Measurements from ENCODE around the gene ST8SIA1. TPM values are rescaled to one million over a fixed set of nuclear protein-coding genes. Genes with fewer than 3 reads are reported as not detected.
A peak's percentile ranks its signal among the peaks of the same experiment; 100 is the strongest.

ST8SIA1 gene
- total RNA-seq, 4 donors from 2014 or later = 9.4 to 19.9 (median 14.3) TPM

- ATAC-seq = no peak
- 65% methylated on average over 2 of the region's 4 CpGs; no CpG with 5 or more reads in 1 of the 2 donors for WGBS, 2 donors (ENCODE audit: low coverage in 1 of 2)
Measured at GRCh38 chr12:22340143-22340542, 5.6 kb upstream of the ST8SIA1 start.

GRCh38 chr12:22339691-22340090 is 5.2 kb upstream of the ST8SIA1 start:
- Histone ChIP-seq H3K36me3 (no peaks in the 10 kb centered on the region), H3K4me1 (peaks cover 0 to 5% (median 4%) of the 10 kb centered on the region in 3 donors), H3K27ac (no peak overlapping the region), H3K9me3 (peaks cover 0 to 10% (median 0%) of the 10 kb centered on the region in 3 donors), H3K27me3 (no peaks in the 10 kb centered on the region), H3K4me3 (no peak overlapping the region)
- ATAC-seq = no peak
- 88 to 100% methylated on average over 1 to 7 of the region's 9 CpGs for WGBS, 2 donors (ENCODE audit: low coverage in 1 of 2)
- TF ChIP-seq EP300 (IDR thresholded peaks at IDR 0.05) = no peak
- TF ChIP-seq POLR2AphosphoS5 (IDR thresholded peaks at IDR 0.05) = no peak
- no peak for TF ChIP-seq POLR2A (IDR thresholded peaks at IDR 0.05)
- TF ChIP-seq CTCF (IDR thresholded peaks at IDR 0.05) = no peak

More at GRCh38 chr12:22340143-22340542, 5.6 kb upstream of the ST8SIA1 start:
- no peaks in the 10 kb centered on the region for H3K27me3 ChIP-seq
- H3K36me3 ChIP-seq = no peaks in the 10 kb centered on the region
- peaks cover 0 to 10% (median 0%) of the 10 kb centered on the region in 3 donors for H3K9me3 ChIP-seq
- H3K4me3 ChIP-seq = no peak overlapping the region
- no peak overlapping the region for H3K27ac ChIP-seq
- peaks cover 0 to 5% (median 4%) of the 10 kb centered on the region in 3 donors for H3K4me1 ChIP-seq
- TF ChIP-seq CTCF (IDR thresholded peaks at IDR 0.05) (no peak), POLR2AphosphoS5 (IDR thresholded peaks at IDR 0.05) (no peak), POLR2A (IDR thresholded peaks at IDR 0.05) (no peak), EP300 (IDR thresholded peaks at IDR 0.05) (no peak)

- peaks cover 0 to 42% (median 4%) of the 10 kb centered on the region in 3 donors for H3K4me1 ChIP-seq
- H3K4me3 ChIP-seq = peak overlapping the region; percentile 54 to 81
- peak overlapping the region in 3 of 4 donors; percentile 80 to 84 (median 83) for H3K27ac ChIP-seq
- no peaks in the 10 kb centered on the region for H3K9me3 ChIP-seq
- 6 to 7% methylated on average over 5 to 6 of the region's 6 CpGs for WGBS, 2 donors (ENCODE audit: low coverage in 1 of 2)
- H3K36me3 ChIP-seq = no peaks in the 10 kb centered on the region
- ATAC-seq = peak; percentile 31
- no peaks in the 10 kb centered on the region for H3K27me3 ChIP-seq
- TF ChIP-seq CTCF (IDR thresholded peaks at IDR 0.05) = peak in 2 of 4 experiments; percentile 8 to 27
- no peak for TF ChIP-seq POLR2AphosphoS5 (IDR thresholded peaks at IDR 0.05)
Measured at GRCh38 chr12:22335794-22336166, 1.3 kb upstream of the ST8SIA1 start.

GRCh38 chr12:22333713-22334409 is 646 bp downstream of the ST8SIA1 start:
- Histone ChIP-seq H3K36me3 (no peaks in the 10 kb centered on the region), H3K9me3 (no peaks in the 10 kb centered on the region), H3K27me3 (no peaks in the 10 kb centered on the region), H3K4me1 (peaks cover 0 to 59% (median 4%) of the 10 kb centered on the region in 3 donors), H3K4me3 (peak overlapping the region; percentile 54 to 81), H3K27ac (peak overlapping the region; percentile 7 to 84 (median 82))
- TF ChIP-seq EP300 (IDR thresholded peaks at IDR 0.05) = no peak
- no peak for TF ChIP-seq CTCF (IDR thresholded peaks at IDR 0.05)
- TF ChIP-seq POLR2A (IDR thresholded peaks at IDR 0.05) = no peak
- no peak for TF ChIP-seq POLR2AphosphoS5 (IDR thresholded peaks at IDR 0.05)
- ATAC-seq = peak; percentile 19
- 0 to 4% methylated on average over 3 to 19 of the region's 49 CpGs for WGBS, 2 donors (ENCODE audit: low coverage in 1 of 2)

GRCh38 chr12:22333186-22333712 is 1.3 kb downstream of the ST8SIA1 start:
- Histone ChIP-seq H3K4me1 (peaks cover 0 to 65% (median 4%) of the 10 kb centered on the region in 3 donors), H3K4me3 (peak overlapping the region; percentile 54 to 81), H3K27me3 (no peaks in the 10 kb centered on the region), H3K36me3 (no peaks in the 10 kb centered on the region), H3K9me3 (no peaks in the 10 kb centered on the region), H3K27ac (peak overlapping the region; percentile 7 to 84 (median 82))
- 2 to 20% methylated on average over 10 of the region's 10 CpGs for WGBS, 2 donors (ENCODE audit: low coverage in 1 of 2)
- no peak for ATAC-seq
- TF ChIP-seq CTCF (IDR thresholded peaks at IDR 0.05) (no peak), POLR2A (IDR thresholded peaks at IDR 0.05) (no peak), EP300 (IDR thresholded peaks at IDR 0.05) (no peak)

All from gastroesophageal sphincter (tissue), 4 donors.